GM23338 (cell line): ENCODE data around the gene OTULINL. TPM values are rescaled to one million over a fixed set of nuclear protein-coding genes. Genes with fewer than 3 reads are reported as not detected.

Experiments
- ATAC-seq: fragments of 200-7000 bp; cut with Tn5 transposase; 3 replicates; pipeline ENCODE4 v1.9.1; 2020
- DNase-seq: peaks from one replicate; pipeline ENCODE4 v3.0.0-alpha.2; 2015; ENCODE audit warnings: low spot score
- H2AFZ ChIP-seq: fragments of 200-600 bp; sonication (generic); 2 replicates; pipeline ENCODE4 v1.8.0; 2016; ENCODE audit warnings: antibody characterized with exemption, mild to moderate bottlenecking, moderate library complexity
- H3F3A ChIP-seq: fragments of 200-600 bp; sonication (generic); replicated peaks from 2 replicates; pipeline ENCODE4 v1.8.0; 2017; ENCODE audit warnings: antibody characterized with exemption, mixed run types, low read depth
- H3K27ac ChIP-seq: fragments of 200-600 bp; sonication (generic); 2 replicates; pipeline ENCODE4 v1.6.1; 2016; ENCODE audit warnings: low read depth
- H3K27me3 ChIP-seq: fragments of 200-600 bp; sonication (generic); 2 replicates; pipeline ENCODE4 v1.8.0; 2016; ENCODE audit warnings: mild to moderate bottlenecking, mixed run types, moderate library complexity; ENCODE audit not compliant: insufficient read depth
- H3K36me3 ChIP-seq: fragments of 200-600 bp; sonication (generic); 2 replicates; pipeline ENCODE4 v1.8.0; 2016; ENCODE audit warnings: mild to moderate bottlenecking; ENCODE audit not compliant: insufficient read depth
- H3K4me1 ChIP-seq: fragments of 200-600 bp; sonication (generic); 2 replicates; pipeline ENCODE4 v1.8.0; 2016; ENCODE audit warnings: mild to moderate bottlenecking, moderate library complexity; ENCODE audit not compliant: insufficient read depth
- H3K4me2 ChIP-seq: fragments of 200-600 bp; sonication (generic); 2 replicates; pipeline ENCODE4 v1.7.1; 2017; ENCODE audit warnings: mixed run types
- H3K4me3 ChIP-seq: fragments of 200-600 bp; sonication (generic); 2 replicates; pipeline ENCODE4 v1.6.1; 2016; ENCODE audit warnings: mixed run types
- H3K79me2 ChIP-seq: fragments of 200-600 bp; sonication (generic); replicated peaks from 2 replicates; pipeline ENCODE4 v1.8.0; 2017; ENCODE audit warnings: mild to moderate bottlenecking; ENCODE audit not compliant: insufficient read depth
- H3K9me2 ChIP-seq: fragments of 200-600 bp; sonication (generic); 2 replicates; pipeline ENCODE4 v1.8.0; 2017; ENCODE audit not compliant: insufficient read depth
- H4K20me1 ChIP-seq: fragments of 200-600 bp; sonication (generic); replicated peaks from 2 replicates; pipeline ENCODE4 v1.8.0; 2017; ENCODE audit warnings: mild to moderate bottlenecking; ENCODE audit not compliant: insufficient read depth
- H3K27ac Mint-ChIP-seq: 2 replicates; pipeline ENCODE4 v1.8.0; 2020; ENCODE audit warnings: inconsistent platforms, mild to moderate bottlenecking, moderate library complexity, mixed read lengths
- H3K27me3 Mint-ChIP-seq: 3 replicates; pipeline ENCODE4 v1.8.0; 2022; ENCODE audit warnings: low read depth, mild to moderate bottlenecking, moderate library complexity, mixed read lengths, inconsistent platforms; ENCODE audit not compliant: insufficient read depth, poor library complexity
- H3K36me3 Mint-ChIP-seq: 3 replicates; pipeline ENCODE4 v1.8.0; 2021; ENCODE audit warnings: low read depth, mild to moderate bottlenecking, inconsistent platforms, moderate library complexity, mixed read lengths
- H3K4me1 Mint-ChIP-seq: 3 replicates; pipeline ENCODE4 v1.8.0; 2020; ENCODE audit warnings: mild to moderate bottlenecking, inconsistent platforms, mixed read lengths
- H3K4me3 Mint-ChIP-seq: 3 replicates; pipeline ENCODE4 v1.8.0; 2021; ENCODE audit warnings: moderate library complexity, mild to moderate bottlenecking, inconsistent platforms, mixed read lengths
- H3K9me3 Mint-ChIP-seq: 3 replicates; pipeline ENCODE4 v1.8.0; 2020; ENCODE audit warnings: moderate library complexity, mild to moderate bottlenecking, inconsistent platforms, mixed read lengths
- POLR2AphosphoS5 ChIP-seq: IDR thresholded peaks from 2 replicates; pipeline ENCODE4 v1.6.1; 2016; ENCODE audit warnings: antibody characterized with exemption, low read depth
- ZNF462 ChIP-seq: fragments of 250-450 bp; sonication (Bioruptor Pico); IDR thresholded peaks from 2 replicates; pipeline ENCODE4 v1.5.0; 2020; ENCODE audit warnings: mild to moderate bottlenecking, moderate library complexity
- polyA plus RNA-seq: library from polyadenylated mRNA; unstranded; fragments of >200 nt; fragmentation: Nextera tagmentation; extraction: Ambion mirVana; gene quantifications from 2 replicates; pipeline ENCODE4 v1.2.1, GENCODE V29; 2016
- total RNA-seq: library from RNA; depleted of rRNA; stranded (reverse); fragments of >200 nt; shearing (Covaris generic); gene quantifications from 2 replicates; pipeline ENCODE4 v1.2.3, GENCODE V29; 2014
- TF ChIP-seq, protein P1 (sequence below): IDR thresholded peaks from 2 replicates; pipeline ENCODE4 v1.6.1; 2016; ENCODE audit warnings: antibody characterized with exemption

The OTULINL gene
- total and polyA plus RNA-seq, 2 experiments from 2014 or later = 6.3 to 7.6 TPM

GRCh38 chr5:14582797-14583137 lies 1.2 kb downstream of the OTULINL start:
- Mint-ChIP-seq H3K4me1 (peaks cover 3% of the 10 kb centered on the region; the same call in 2 of the 3 replicates), H3K9me3 (peaks cover 13% of the 10 kb centered on the region), H3K4me3 (peak overlapping the region; percentile 72), H3K36me3 (peaks cover 10% of the 10 kb centered on the region; the same call in 2 of the 3 replicates), H3K27ac (no peak overlapping the region), H3K27me3 (peaks cover 12% of the 10 kb centered on the region)
- Histone ChIP-seq H3K4me3 (peak overlapping the region; percentile 88), H3K27ac (no peak overlapping the region), H3K36me3 (0 out of 2 replicates have a peak, but pooled peaks cover 5% of the 10 kb centered on the region), H3K4me2 (peak overlapping the region; percentile 88), H3K79me2 (peaks cover 1% of the 10 kb centered on the region; the same call in 1 of the 2 replicates), H3K4me1 (peaks cover 14% of the 10 kb centered on the region; the same call in 1 of the 2 replicates), H2AFZ (peak overlapping the region; percentile 90; the same call in 1 of the 2 replicates), H3F3A (no peaks in the 10 kb centered on the region), H3K27me3 (peaks cover 37% of the 10 kb centered on the region), H3K9me2 (peaks cover 13% of the 10 kb centered on the region; the same call in 1 of the 2 replicates), H4K20me1 (0 out of 2 replicates have a peak, but pooled peaks cover 2% of the 10 kb centered on the region)
- ATAC-seq (no peak), DNase-seq (no peak)
- TF ChIP-seq POLR2AphosphoS5 = no peak
- TF ChIP-seq, protein P1, sequence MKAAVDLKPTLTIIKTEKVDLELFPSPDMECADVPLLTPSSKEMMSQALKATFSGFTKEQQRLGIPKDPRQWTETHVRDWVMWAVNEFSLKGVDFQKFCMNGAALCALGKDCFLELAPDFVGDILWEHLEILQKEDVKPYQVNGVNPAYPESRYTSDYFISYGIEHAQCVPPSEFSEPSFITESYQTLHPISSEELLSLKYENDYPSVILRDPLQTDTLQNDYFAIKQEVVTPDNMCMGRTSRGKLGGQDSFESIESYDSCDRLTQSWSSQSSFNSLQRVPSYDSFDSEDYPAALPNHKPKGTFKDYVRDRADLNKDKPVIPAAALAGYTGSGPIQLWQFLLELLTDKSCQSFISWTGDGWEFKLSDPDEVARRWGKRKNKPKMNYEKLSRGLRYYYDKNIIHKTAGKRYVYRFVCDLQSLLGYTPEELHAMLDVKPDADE = no peak
- TF ChIP-seq ZNF462 (CRISPR knock-in tag) = no peak

GRCh38 chr5:14584848-14585247 lies 3.3 kb downstream of the OTULINL start:
- peaks cover 13% of the 10 kb centered on the region for H3K9me3 Mint-ChIP-seq
- peaks cover 29% of the 10 kb centered on the region for H3K27me3 ChIP-seq
- no peak for TF ChIP-seq ZNF462 (CRISPR knock-in tag)

More at GRCh38 chr5:14584848-14585247, 3.3 kb downstream of the OTULINL start:
- ATAC-seq (no peak), DNase-seq (no peak)
- Histone ChIP-seq H3K27ac (no peak overlapping the region), H3K9me2 (peaks cover 14% of the 10 kb centered on the region; the same call in 1 of the 2 replicates), H3K79me2 (peaks cover 7% of the 10 kb centered on the region), H3K4me2 (no peak overlapping the region), H4K20me1 (0 out of 2 replicates have a peak, but pooled peaks cover 2% of the 10 kb centered on the region), H3K4me3 (no peak overlapping the region), H2AFZ (no peak overlapping the region), H3K4me1 (peaks cover 14% of the 10 kb centered on the region; the same call in 1 of the 2 replicates), H3K36me3 (0 out of 2 replicates have a peak, but pooled peaks cover 5% of the 10 kb centered on the region), H3F3A (no peaks in the 10 kb centered on the region)
- no peak overlapping the region for H3K4me3 Mint-ChIP-seq
- H3K27ac Mint-ChIP-seq = no peak overlapping the region
- H3K4me1 Mint-ChIP-seq = peaks cover 3% of the 10 kb centered on the region; the same call in 2 of the 3 replicates
- H3K27me3 Mint-ChIP-seq = peaks cover 15% of the 10 kb centered on the region
- H3K36me3 Mint-ChIP-seq = peaks cover 10% of the 10 kb centered on the region; the same call in 2 of the 3 replicates
